Mononuclear cell (primary cell): Measurements from ENCODE around the gene GPC3. TPM values are rescaled to one million over a fixed set of nuclear protein-coding genes. Genes with fewer than 3 reads are reported as not detected.

ENCODE experiments used
- H3K27me3 ChIP-seq: 2 replicates; pipeline ENCODE4 v1.6.0; 2011; ENCODE audit warnings: low read length, control low read depth; ENCODE audit not compliant: insufficient read depth
- H3K4me1 ChIP-seq: 2 replicates; pipeline ENCODE4 v1.5.1; 2011; ENCODE audit warnings: mild to moderate bottlenecking, low read length, control low read depth; ENCODE audit not compliant: insufficient read depth
- H3K4me3 ChIP-seq: 2 replicates; pipeline ENCODE4 v1.5.1; 2011; ENCODE audit warnings: mild to moderate bottlenecking, low read length, moderate library complexity
- H3K9me3 ChIP-seq: 2 replicates; pipeline ENCODE4 v1.5.1; 2011; ENCODE audit warnings: low read depth, mild to moderate bottlenecking, control low read depth, low read length
- total RNA-seq: library from RNA; depleted of rRNA; stranded (reverse); fragments of >200 nt; gene quantifications from one replicate; pipeline ENCODE4 v1.2.3, GENCODE V29; 2012

GPC3 gene
- total RNA-seq, 1 donor = 0.31 TPM

- H3K27me3 ChIP-seq = peaks cover 23% of the 10 kb centered on the region
- no peaks in the 10 kb centered on the region for H3K9me3 ChIP-seq
- no peaks in the 10 kb centered on the region for H3K4me1 ChIP-seq
- no peak overlapping the region for H3K4me3 ChIP-seq
These were observed 731 bp upstream of the GPC3 start for GRCh38 chrX:133985967-133986683.

- no peak overlapping the region for H3K4me3 ChIP-seq
- no peaks in the 10 kb centered on the region for H3K4me1 ChIP-seq
- no peaks in the 10 kb centered on the region for H3K9me3 ChIP-seq
- H3K27me3 ChIP-seq = peaks cover 23% of the 10 kb centered on the region
These were observed 584 bp downstream of the GPC3 start for GRCh38 chrX:133984857-133985163.

GRCh38 chrX:133983974-133984845, 1.2 kb downstream of the GPC3 start:
- Histone ChIP-seq H3K4me1 (no peaks in the 10 kb centered on the region), H3K4me3 (no peak overlapping the region), H3K27me3 (peaks cover 23% of the 10 kb centered on the region), H3K9me3 (no peaks in the 10 kb centered on the region)

GRCh38 chrX:133983256-133983973, 2.0 kb downstream of the GPC3 start:
- H3K9me3 ChIP-seq = no peaks in the 10 kb centered on the region
- no peak overlapping the region for H3K4me3 ChIP-seq
- peaks cover 23% of the 10 kb centered on the region for H3K27me3 ChIP-seq
- H3K4me1 ChIP-seq = no peaks in the 10 kb centered on the region

GRCh38 chrX:133981924-133982323, 3.5 kb downstream of the GPC3 start:
- Histone ChIP-seq H3K27me3 (peaks cover 23% of the 10 kb centered on the region), H3K4me3 (no peak overlapping the region), H3K9me3 (no peaks in the 10 kb centered on the region), H3K4me1 (no peaks in the 10 kb centered on the region)

GRCh38 chrX:133980832-133981588, 4.4 kb downstream of the GPC3 start:
- Histone ChIP-seq H3K9me3 (no peaks in the 10 kb centered on the region), H3K4me1 (no peaks in the 10 kb centered on the region), H3K27me3 (peaks cover 19% of the 10 kb centered on the region), H3K4me3 (no peak overlapping the region)

- Histone ChIP-seq H3K4me1 (no peaks in the 10 kb centered on the region), H3K4me3 (no peak overlapping the region), H3K27me3 (peaks cover 18% of the 10 kb centered on the region), H3K9me3 (no peaks in the 10 kb centered on the region)
These were observed 5.0 kb downstream of the GPC3 start for GRCh38 chrX:133980406-133980805.

GRCh38 chrX:133979641-133980230, 5.7 kb downstream of the GPC3 start:
- Histone ChIP-seq H3K4me3 (no peak overlapping the region), H3K4me1 (no peaks in the 10 kb centered on the region), H3K27me3 (peaks cover 18% of the 10 kb centered on the region), H3K9me3 (no peaks in the 10 kb centered on the region)

- no peaks in the 10 kb centered on the region for H3K27me3 ChIP-seq
- no peak overlapping the region for H3K4me3 ChIP-seq
- H3K4me1 ChIP-seq = no peaks in the 10 kb centered on the region
- H3K9me3 ChIP-seq = no peaks in the 10 kb centered on the region
These were observed 11.7 kb downstream of the GPC3 start for GRCh38 chrX:133973704-133974103.

GRCh38 chrX:133972916-133973315, 12.5 kb downstream of the GPC3 start:
- Histone ChIP-seq H3K27me3 (no peaks in the 10 kb centered on the region), H3K4me3 (no peak overlapping the region), H3K4me1 (no peaks in the 10 kb centered on the region), H3K9me3 (no peaks in the 10 kb centered on the region)

- Histone ChIP-seq H3K4me3 (no peak overlapping the region), H3K27me3 (no peaks in the 10 kb centered on the region), H3K4me1 (no peaks in the 10 kb centered on the region), H3K9me3 (no peaks in the 10 kb centered on the region)
These were observed 13.8 kb downstream of the GPC3 start for GRCh38 chrX:133971586-133971985.

GRCh38 chrX:133970076-133970475, 15.3 kb downstream of the GPC3 start:
- Histone ChIP-seq H3K4me3 (no peak overlapping the region), H3K27me3 (no peaks in the 10 kb centered on the region), H3K9me3 (no peaks in the 10 kb centered on the region), H3K4me1 (no peaks in the 10 kb centered on the region)

GRCh38 chrX:133969191-133969590, 16.2 kb downstream of the GPC3 start:
- Histone ChIP-seq H3K9me3 (no peaks in the 10 kb centered on the region), H3K4me1 (no peaks in the 10 kb centered on the region), H3K4me3 (no peak overlapping the region), H3K27me3 (no peaks in the 10 kb centered on the region)

GRCh38 chrX:133968109-133968508, 17.3 kb downstream of the GPC3 start:
- no peaks in the 10 kb centered on the region for H3K27me3 ChIP-seq
- H3K9me3 ChIP-seq = no peaks in the 10 kb centered on the region
- no peak overlapping the region for H3K4me3 ChIP-seq
- H3K4me1 ChIP-seq = no peaks in the 10 kb centered on the region
